ENCODE results near the gene LTF. TPM values are rescaled to one million over a fixed set of nuclear protein-coding genes. Genes with fewer than 3 reads are reported as not detected.

LTF gene
- total RNA-seq, 2 experiments from 2014 or later, result not detected

DNA sequence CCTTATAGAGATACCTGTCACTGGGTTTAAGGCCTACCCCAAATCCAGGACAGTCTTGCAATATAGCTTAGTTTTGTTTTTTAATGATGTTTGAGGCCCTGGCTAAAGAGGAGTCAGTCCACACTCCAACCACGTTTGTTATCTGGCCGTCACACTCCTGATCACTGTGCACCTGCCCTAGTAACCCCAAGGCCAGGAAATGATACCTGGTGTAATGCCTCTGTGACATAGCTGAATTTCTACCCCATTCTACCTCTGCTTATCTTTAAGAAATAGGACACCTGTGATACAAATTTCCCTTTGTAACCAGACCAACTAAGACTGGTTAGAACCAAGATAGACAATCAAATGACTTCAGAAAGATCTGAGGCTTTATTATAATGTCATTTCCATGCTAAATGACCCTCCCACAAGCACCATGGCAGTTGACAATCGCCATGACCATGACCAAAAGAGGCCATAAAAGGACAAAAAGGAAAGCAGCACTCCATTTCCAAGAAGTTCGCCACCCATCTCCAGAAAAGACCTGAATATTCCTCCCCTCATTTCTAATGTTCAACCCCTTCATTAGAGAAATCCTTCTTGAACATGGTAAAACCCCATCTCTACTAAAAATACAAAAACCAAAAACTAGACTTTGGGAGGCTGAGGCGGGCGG lies 28.3 kb upstream of the LTF start:
- Histone ChIP-seq H3K4me3 (ENCODE audit: low read length) (no peak overlapping the region), H3K27me3 (ENCODE audit: control insufficient read depth in 1 of 2, insufficient read depth in 2 of 2, low read length in 2 of 2) (no peaks in the 10 kb centered on the region), H3K9me3 (ENCODE audit: control insufficient read depth in 1 of 2, insufficient read depth in 1 of 2, low read length in 2 of 2) (no peaks in the 10 kb centered on the region), H3K27ac (ENCODE audit: low read depth in 1 of 2, low read length in 2 of 2) (no peak overlapping the region), H3K36me3 (ENCODE audit: insufficient read depth, low read length) (no peaks in the 10 kb centered on the region), H3K4me1 (ENCODE audit: insufficient read depth, low read length) (peaks cover 24% of the 10 kb centered on the region)
- H3K27me3 Mint-ChIP-seq, result no peaks in the 10 kb centered on the region
- intact Hi-C loops (cut with DNase I, micrococcal nuclease), result no loop called here
- peak overlapping the region; percentile 72 for H3K27ac Mint-ChIP-seq
- no peaks in the 10 kb centered on the region for H3K36me3 Mint-ChIP-seq (ENCODE audit: low read depth)
- no peaks in the 10 kb centered on the region for H3K9me3 Mint-ChIP-seq
- CTCF ChIA-PET, result interaction anchor here (0.9 to 5.5 kb wide), 2 partner anchors 65 to 135 kb away, joined by 7 to 122 read pairs; no protein-coding TSS in a partner anchor
- POLR2A ChIA-PET, result interaction anchor here (0.8 kb wide), 1 partner anchor 46 kb away, joined by 4 read pairs; no protein-coding TSS in a partner anchor
- DNase-seq, result no peak
- TF ChIP-seq, protein P1, sequence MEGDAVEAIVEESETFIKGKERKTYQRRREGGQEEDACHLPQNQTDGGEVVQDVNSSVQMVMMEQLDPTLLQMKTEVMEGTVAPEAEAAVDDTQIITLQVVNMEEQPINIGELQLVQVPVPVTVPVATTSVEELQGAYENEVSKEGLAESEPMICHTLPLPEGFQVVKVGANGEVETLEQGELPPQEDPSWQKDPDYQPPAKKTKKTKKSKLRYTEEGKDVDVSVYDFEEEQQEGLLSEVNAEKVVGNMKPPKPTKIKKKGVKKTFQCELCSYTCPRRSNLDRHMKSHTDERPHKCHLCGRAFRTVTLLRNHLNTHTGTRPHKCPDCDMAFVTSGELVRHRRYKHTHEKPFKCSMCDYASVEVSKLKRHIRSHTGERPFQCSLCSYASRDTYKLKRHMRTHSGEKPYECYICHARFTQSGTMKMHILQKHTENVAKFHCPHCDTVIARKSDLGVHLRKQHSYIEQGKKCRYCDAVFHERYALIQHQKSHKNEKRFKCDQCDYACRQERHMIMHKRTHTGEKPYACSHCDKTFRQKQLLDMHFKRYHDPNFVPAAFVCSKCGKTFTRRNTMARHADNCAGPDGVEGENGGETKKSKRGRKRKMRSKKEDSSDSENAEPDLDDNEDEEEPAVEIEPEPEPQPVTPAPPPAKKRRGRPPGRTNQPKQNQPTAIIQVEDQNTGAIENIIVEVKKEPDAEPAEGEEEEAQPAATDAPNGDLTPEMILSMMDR (IDR thresholded peaks at IDR 0.05), result no peak
- no peak overlapping the region for H3K4me3 Mint-ChIP-seq
- ATAC-seq (ENCODE audit: poor library complexity), result no peak
- H3K4me1 Mint-ChIP-seq (ENCODE audit: low read depth), result peaks cover 34% of the 10 kb centered on the region

DNA sequence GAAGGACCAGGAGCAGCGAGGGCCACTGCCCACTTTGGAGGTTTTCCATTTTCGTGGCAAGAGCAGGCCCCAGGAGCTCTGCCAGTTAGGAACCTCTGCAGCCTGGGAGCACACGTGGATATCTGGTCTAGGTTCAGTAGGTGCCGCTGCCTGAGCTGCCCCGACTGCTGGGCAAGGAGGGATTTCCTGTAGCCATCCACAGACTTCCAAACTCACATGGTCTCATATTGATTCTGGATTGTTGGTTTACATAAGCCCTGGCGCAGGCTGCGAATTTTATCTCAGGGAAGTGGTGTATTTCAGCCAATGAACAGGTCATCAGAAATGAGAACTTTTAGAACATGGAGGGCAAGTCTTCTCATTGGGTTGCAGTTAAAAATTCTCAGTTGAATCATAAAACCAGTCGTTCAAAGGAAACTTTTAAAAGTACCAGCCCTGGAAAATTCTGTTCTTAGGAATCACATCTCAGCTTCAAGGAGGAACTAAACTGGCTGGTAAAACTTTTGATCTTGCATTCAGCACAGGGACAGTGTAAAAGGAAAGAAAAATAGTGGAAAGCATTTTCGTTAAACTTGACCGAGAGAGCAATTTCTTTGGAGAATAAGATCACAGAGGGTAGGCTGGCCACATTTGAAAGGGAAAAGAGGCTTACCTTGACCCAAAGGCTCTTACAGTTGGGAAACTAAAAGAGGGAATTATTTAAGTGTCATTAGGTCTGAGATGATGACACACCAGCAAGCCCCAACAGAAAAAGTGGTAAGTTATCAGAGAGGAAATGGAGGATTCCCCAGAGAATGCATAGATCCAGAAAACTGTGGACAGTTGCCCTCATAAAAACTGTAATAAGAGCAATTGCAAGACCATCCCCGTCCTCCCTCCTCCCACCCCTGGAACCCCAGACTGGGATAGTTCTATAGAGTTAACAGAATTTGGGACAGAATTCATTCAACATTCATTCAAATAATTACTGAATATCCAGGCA lies 26.7 kb upstream of the LTF start:
- peaks cover 15% of the 10 kb centered on the region for H3K4me1 ChIP-seq (ENCODE audit: insufficient read depth, low read length)
- no peaks in the 10 kb centered on the region for H3K36me3 ChIP-seq (ENCODE audit: insufficient read depth, low read length)
- no peaks in the 10 kb centered on the region for H3K9me3 ChIP-seq (ENCODE audit: control insufficient read depth in 1 of 2, insufficient read depth in 1 of 2, low read length in 2 of 2)
- Mint-ChIP-seq H3K27ac (no peak overlapping the region), H3K4me3 (no peak overlapping the region), H3K36me3 (ENCODE audit: low read depth) (no peaks in the 10 kb centered on the region), H3K9me3 (no peaks in the 10 kb centered on the region), H3K27me3 (no peaks in the 10 kb centered on the region), H3K4me1 (ENCODE audit: low read depth) (peaks cover 19% of the 10 kb centered on the region)
- H3K27ac ChIP-seq (ENCODE audit: low read depth in 1 of 2, low read length in 2 of 2), result no peak overlapping the region
- DNase-seq (no peak), ATAC-seq (ENCODE audit: poor library complexity) (no peak)
- TF ChIP-seq, protein P1 (IDR thresholded peaks at IDR 0.05), result no peak
- intact Hi-C loops (cut with DNase I, micrococcal nuclease), result no loop called here
- ChIA-PET CTCF (interaction anchor here (2.4 to 5.5 kb wide), 2 partner anchors 117 to 137 kb away, joined by 5 to 122 read pairs; no protein-coding TSS in a partner anchor), POLR2A (no interaction called here)
- H3K27me3 ChIP-seq (ENCODE audit: control insufficient read depth in 1 of 2, insufficient read depth in 2 of 2, low read length in 2 of 2), result no peaks in the 10 kb centered on the region
- no peak overlapping the region for H3K4me3 ChIP-seq (ENCODE audit: low read length)

GRCh38 chr3:46490338-46491084 lies 25.8 kb upstream of the LTF start:
- CTCF ChIA-PET, result interaction anchor here (2.2 to 6.5 kb wide), 8 partner anchors 23 to 138 kb away, joined by 5 to 243 read pairs (median 29); no protein-coding TSS in a partner anchor
- Histone ChIP-seq H3K4me3 (ENCODE audit: low read length) (no peak overlapping the region), H3K36me3 (ENCODE audit: insufficient read depth, low read length) (no peaks in the 10 kb centered on the region), H3K9me3 (ENCODE audit: control insufficient read depth in 1 of 2, insufficient read depth in 1 of 2, low read length in 2 of 2) (no peaks in the 10 kb centered on the region), H3K27me3 (ENCODE audit: control insufficient read depth in 1 of 2, insufficient read depth in 2 of 2, low read length in 2 of 2) (no peaks in the 10 kb centered on the region), H3K27ac (ENCODE audit: low read depth in 1 of 2, low read length in 2 of 2) (no peak overlapping the region), H3K4me1 (ENCODE audit: insufficient read depth, low read length) (peaks cover 15% of the 10 kb centered on the region)
- H3K4me3 Mint-ChIP-seq, result no peak overlapping the region
- H3K9me3 Mint-ChIP-seq, result no peaks in the 10 kb centered on the region
- no peaks in the 10 kb centered on the region for H3K36me3 Mint-ChIP-seq (ENCODE audit: low read depth)
- POLR2A ChIA-PET, result interaction anchor here (0.7 to 3.1 kb wide), 3 partner anchors 48 to 139 kb away, joined by 3 to 45 read pairs (median 24); no protein-coding TSS in a partner anchor
- no peaks in the 10 kb centered on the region for H3K27me3 Mint-ChIP-seq
- TF ChIP-seq, protein P1 (IDR thresholded peaks at IDR 0.05), result no peak
- ATAC-seq (ENCODE audit: poor library complexity) (no peak), DNase-seq (no peak)
- H3K27ac Mint-ChIP-seq, result peak overlapping the region; percentile 62
- peaks cover 19% of the 10 kb centered on the region for H3K4me1 Mint-ChIP-seq (ENCODE audit: low read depth)
- intact Hi-C loops (cut with DNase I, micrococcal nuclease), result no loop called here
